CD4-positive, alpha-beta T cell (primary cell): ENCODE data around the gene CWC22. TPM values are rescaled to one million over a fixed set of nuclear protein-coding genes. Genes with fewer than 3 reads are reported as not detected.

ENCODE experiments used
- ATAC-seq: fragments of 200-7000 bp; cut with Tn5 transposase; one replicate; pipeline ENCODE4 v1.10.0; 2022; ENCODE audit warnings: mild to moderate bottlenecking; ENCODE audit not compliant: poor library complexity
- CTCF ChIA-PET: fragments of 350-600 bp; sonication (Branson Sonifier 250); formaldehyde crosslinking; loops from one replicate; lab custom pipeline; 2021; ENCODE audit warnings: antibody characterized with exemption, inconsistent platforms; lab: Charles Lee
- POLR2A ChIA-PET: fragments of 350-600 bp; sonication (Branson Sonifier 250); formaldehyde crosslinking; loops from one replicate; lab custom pipeline; 2021; ENCODE audit warnings: antibody characterized with exemption, inconsistent platforms; lab: Charles Lee
- DNase-seq, 14 experiments: peaks; one replicate each; pipeline ENCODE4 v3.0.0-alpha.2; 2013 to 2020; ENCODE audit warnings: mixed read lengths in 2 of 14
- H3K27ac ChIP-seq, 2 donors: one replicate each; pipeline versions ENCODE4 v1.5.1 to v1.7.0; 2013; ENCODE audit warnings: low read length in 2 of 2, low read depth in 1 of 2, mild to moderate bottlenecking in 1 of 2
- H3K27me3 ChIP-seq, 2 experiments: 1 replicate in 1 of 2; 2 replicates in 1 of 2; pipeline versions ENCODE4 v1.6.1 to v1.7.0; 2013; ENCODE audit warnings: low read length in 2 of 2, control low read depth in 1 of 2, mild to moderate bottlenecking in 1 of 2, moderate library complexity in 1 of 2; ENCODE audit not compliant: insufficient read depth in 2 of 2, control insufficient read depth in 1 of 2
- H3K36me3 ChIP-seq: one replicate; pipeline ENCODE4 v1.6.1; 2013; ENCODE audit warnings: low read length, control low read depth; ENCODE audit not compliant: insufficient read depth
- H3K4me1 ChIP-seq: one replicate; pipeline ENCODE4 v1.6.1; 2013; ENCODE audit warnings: low read length, control low read depth; ENCODE audit not compliant: insufficient read depth
- H3K4me3 ChIP-seq: one replicate; pipeline ENCODE4 v1.5.1; 2013; ENCODE audit warnings: mild to moderate bottlenecking, low read length, moderate library complexity
- H3K9me3 ChIP-seq, 2 experiments: 1 replicate in 1 of 2; 2 replicates in 1 of 2; pipeline versions ENCODE4 v1.6.1 to v1.7.0; 2013; ENCODE audit warnings: low read length in 2 of 2, mild to moderate bottlenecking in 2 of 2, control low read depth in 1 of 2, moderate library complexity in 1 of 2; ENCODE audit not compliant: control insufficient read depth in 1 of 2, insufficient read depth in 1 of 2
- H3K27ac Mint-ChIP-seq: one replicate; pipeline ENCODE4 v1.8.0; 2020; ENCODE audit warnings: mixed read lengths
- H3K27me3 Mint-ChIP-seq: one replicate; pipeline ENCODE4 v1.8.0; 2021; ENCODE audit warnings: mixed read lengths
- H3K36me3 Mint-ChIP-seq: one replicate; pipeline ENCODE4 v1.8.0; 2021; ENCODE audit warnings: low read depth, mixed read lengths
- H3K4me1 Mint-ChIP-seq: one replicate; pipeline ENCODE4 v1.8.0; 2021; ENCODE audit warnings: low read depth, mixed read lengths
- H3K4me3 Mint-ChIP-seq: one replicate; pipeline ENCODE4 v1.8.0; 2020; ENCODE audit warnings: mild to moderate bottlenecking, mixed read lengths
- H3K9me3 Mint-ChIP-seq: one replicate; pipeline ENCODE4 v1.8.0; 2020; ENCODE audit warnings: mixed read lengths
- CTCF ChIP-seq: fragments of 200-600 bp; IDR thresholded peaks from one replicate; pipeline ENCODE4 v1.8.0; 2022; ENCODE audit warnings: antibody characterized with exemption, mild to moderate bottlenecking
- intact Hi-C, 2 experiments: fragments of 100-400 bp; cut with DNase I in 1 of 2; cut with micrococcal nuclease in 1 of 2; formaldehyde crosslinking; loops; one replicate each; pipeline versions ENCODE4 v1.15.1 to v1.9.0; 2023 to 2025; cut with DNase I, micrococcal nuclease
- total RNA-seq, 174 experiments: library from RNA in 2 of 174; stranded (reverse) in 2 of 174; gene quantifications; one replicate each; pipeline ENCODE4 v1.2.3 and lab custom pipeline; 2021 to 2026

CWC22 gene
- total RNA-seq, 2 experiments from 2014 or later, result 11.8 to 12.0 TPM

GRCh38 chr2:180017784-180018183, 10.7 kb upstream of the CWC22 start:
- H3K4me1 Mint-ChIP-seq, result no peaks in the 10 kb centered on the region
- ATAC-seq, result no peak

GRCh38 chr2:180016937-180017336, 9.8 kb upstream of the CWC22 start:
- Mint-ChIP-seq H3K36me3 (no peaks in the 10 kb centered on the region), H3K4me3 (no peak overlapping the region), H3K9me3 (no peaks in the 10 kb centered on the region), H3K4me1 (no peaks in the 10 kb centered on the region), H3K27ac (no peak overlapping the region), H3K27me3 (peaks cover 44% of the 10 kb centered on the region)
- Histone ChIP-seq H3K4me1 (no peaks in the 10 kb centered on the region), H3K9me3 (no peaks in the 10 kb centered on the region), H3K27ac (no peak overlapping the region), H3K4me3 (no peak overlapping the region), H3K27me3 (peaks cover 0 to 4% of the 10 kb centered on the region in 2 experiments), H3K36me3 (no peaks in the 10 kb centered on the region)
- TF ChIP-seq CTCF, result no peak
- ATAC-seq (no peak), DNase-seq (no peak)
- CTCF ChIA-PET, result no interaction called here
- POLR2A ChIA-PET, result no interaction called here
- intact Hi-C loops, result loop anchor here in 1 of 2 experiments (10.0 kb wide), 1 partner anchor 982 kb away; no protein-coding TSS in a partner anchor

More at GRCh38 chr2:180017784-180018183, 10.7 kb upstream of the CWC22 start:
- Mint-ChIP-seq H3K27ac (no peak overlapping the region), H3K36me3 (no peaks in the 10 kb centered on the region), H3K9me3 (no peaks in the 10 kb centered on the region), H3K4me3 (no peak overlapping the region), H3K27me3 (peaks cover 49% of the 10 kb centered on the region)
- Histone ChIP-seq H3K4me1 (no peaks in the 10 kb centered on the region), H3K4me3 (no peak overlapping the region), H3K36me3 (no peaks in the 10 kb centered on the region), H3K27ac (no peak overlapping the region), H3K27me3 (peaks cover 0 to 4% of the 10 kb centered on the region in 2 experiments), H3K9me3 (no peaks in the 10 kb centered on the region)
- CTCF ChIA-PET, result no interaction called here
- no peak for TF ChIP-seq CTCF
- no peak for DNase-seq
- POLR2A ChIA-PET, result no interaction called here
- intact Hi-C loops, result loop anchor here in 1 of 2 experiments (10.0 kb wide), 1 partner anchor 983 kb away; no protein-coding TSS in a partner anchor

- H3K36me3 Mint-ChIP-seq, result no peaks in the 10 kb centered on the region
- no peak for TF ChIP-seq CTCF
- DNase-seq (no peak), ATAC-seq (no peak)
- Histone ChIP-seq H3K27ac (no peak overlapping the region), H3K4me1 (no peaks in the 10 kb centered on the region), H3K36me3 (no peaks in the 10 kb centered on the region), H3K4me3 (no peak overlapping the region), H3K27me3 (peaks cover 0 to 4% of the 10 kb centered on the region in 2 experiments), H3K9me3 (no peaks in the 10 kb centered on the region)
- POLR2A ChIA-PET, result no interaction called here
- H3K4me1 Mint-ChIP-seq, result no peaks in the 10 kb centered on the region
- no peak overlapping the region for H3K27ac Mint-ChIP-seq
- intact Hi-C loops, result loop anchor here in 1 of 2 experiments (10.0 kb wide), 1 partner anchor 981 kb away; no protein-coding TSS in a partner anchor
- H3K27me3 Mint-ChIP-seq, result peaks cover 44% of the 10 kb centered on the region
- H3K9me3 Mint-ChIP-seq, result no peaks in the 10 kb centered on the region
- H3K4me3 Mint-ChIP-seq, result no peak overlapping the region
- CTCF ChIA-PET, result no interaction called here
Observed at GRCh38 chr2:180015951-180016709, 9.0 kb upstream of the CWC22 start.
